GM13976 (cell line): ENCODE data around the gene TSHZ3.

ENCODE experiments used
- DNase-seq: peaks from one replicate; pipeline ENCODE4 v3.0.0; 2012; ENCODE audit warnings: low spot score
- in situ Hi-C: fragments of 300-500 bp; cut with MboI; formaldehyde crosslinking; loops from one replicate; pipeline ENCODE4 v1.12.0; 2022; ENCODE audit warnings: low sequenced_read_pairs, mixed read lengths, inconsistent platforms; ENCODE audit not compliant: unreplicated experiment
- TF ChIP-seq, protein P1 (sequence below): IDR thresholded peaks from 2 replicates; pipeline ENCODE4 v1.5.1; 2012; ENCODE audit warnings: borderline replicate concordance, mild to moderate bottlenecking; ENCODE audit not compliant: insufficient read depth; ENCODE audit errors: extremely low read depth, missing control alignments, control extremely low read depth

Gene TSHZ3

DNA sequence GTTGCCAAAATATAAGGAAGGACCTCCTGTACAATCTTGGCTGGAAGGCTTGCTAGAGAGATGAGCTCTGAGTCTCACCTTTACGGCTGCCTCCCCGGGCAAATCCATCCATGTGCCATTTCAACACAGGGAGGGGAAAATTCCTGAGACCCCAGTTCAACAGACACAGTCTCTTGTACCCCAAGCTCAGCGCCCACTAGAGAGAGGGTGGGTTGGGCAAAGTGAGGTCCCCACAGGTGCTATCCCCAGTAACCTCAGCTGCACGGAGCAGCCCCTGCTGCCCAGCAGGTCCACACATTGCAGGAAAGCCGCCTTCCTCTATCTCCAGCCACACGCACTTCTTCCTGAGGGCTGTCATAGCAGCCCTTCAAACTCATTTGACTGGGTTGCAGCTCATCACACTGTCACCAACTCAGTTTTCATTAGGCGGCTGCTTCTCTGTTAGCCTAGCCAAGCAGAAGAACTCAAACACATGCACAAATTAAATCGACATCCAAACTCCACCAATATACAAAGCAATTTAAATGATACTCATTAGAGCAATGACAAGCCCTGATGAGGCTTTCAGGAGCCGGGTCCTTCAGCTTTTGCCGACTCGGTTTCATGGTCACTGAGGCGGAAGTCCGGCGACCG lies 80.4 kb downstream of the TSHZ3 start:
- in situ Hi-C loops = no loop called here
- TF ChIP-seq, protein P1, sequence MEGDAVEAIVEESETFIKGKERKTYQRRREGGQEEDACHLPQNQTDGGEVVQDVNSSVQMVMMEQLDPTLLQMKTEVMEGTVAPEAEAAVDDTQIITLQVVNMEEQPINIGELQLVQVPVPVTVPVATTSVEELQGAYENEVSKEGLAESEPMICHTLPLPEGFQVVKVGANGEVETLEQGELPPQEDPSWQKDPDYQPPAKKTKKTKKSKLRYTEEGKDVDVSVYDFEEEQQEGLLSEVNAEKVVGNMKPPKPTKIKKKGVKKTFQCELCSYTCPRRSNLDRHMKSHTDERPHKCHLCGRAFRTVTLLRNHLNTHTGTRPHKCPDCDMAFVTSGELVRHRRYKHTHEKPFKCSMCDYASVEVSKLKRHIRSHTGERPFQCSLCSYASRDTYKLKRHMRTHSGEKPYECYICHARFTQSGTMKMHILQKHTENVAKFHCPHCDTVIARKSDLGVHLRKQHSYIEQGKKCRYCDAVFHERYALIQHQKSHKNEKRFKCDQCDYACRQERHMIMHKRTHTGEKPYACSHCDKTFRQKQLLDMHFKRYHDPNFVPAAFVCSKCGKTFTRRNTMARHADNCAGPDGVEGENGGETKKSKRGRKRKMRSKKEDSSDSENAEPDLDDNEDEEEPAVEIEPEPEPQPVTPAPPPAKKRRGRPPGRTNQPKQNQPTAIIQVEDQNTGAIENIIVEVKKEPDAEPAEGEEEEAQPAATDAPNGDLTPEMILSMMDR = no peak
- DNase-seq = no peak

DNA sequence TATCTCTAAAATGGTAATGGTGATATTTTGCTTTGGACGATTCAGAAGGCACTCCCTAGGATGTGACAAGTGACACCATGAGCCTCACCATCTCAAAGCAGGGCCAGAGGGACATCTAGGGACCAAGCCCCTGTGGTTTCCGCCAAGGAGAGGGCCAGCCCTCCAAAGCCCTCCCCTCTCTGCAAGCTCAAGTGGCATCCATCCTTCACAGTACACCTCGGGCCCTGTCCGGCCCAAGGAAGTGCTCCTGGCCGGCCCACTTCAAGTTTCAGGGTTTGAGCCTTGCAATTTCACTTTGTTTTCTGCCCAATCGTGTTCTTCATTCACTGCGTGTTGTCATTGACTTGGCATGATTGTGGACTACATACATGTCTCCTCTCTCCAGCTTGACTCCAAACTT lies 82.5 kb downstream of the TSHZ3 start:
- TF ChIP-seq, protein P1 = no peak
- in situ Hi-C loops = no loop called here
- DNase-seq = no peak

DNA sequence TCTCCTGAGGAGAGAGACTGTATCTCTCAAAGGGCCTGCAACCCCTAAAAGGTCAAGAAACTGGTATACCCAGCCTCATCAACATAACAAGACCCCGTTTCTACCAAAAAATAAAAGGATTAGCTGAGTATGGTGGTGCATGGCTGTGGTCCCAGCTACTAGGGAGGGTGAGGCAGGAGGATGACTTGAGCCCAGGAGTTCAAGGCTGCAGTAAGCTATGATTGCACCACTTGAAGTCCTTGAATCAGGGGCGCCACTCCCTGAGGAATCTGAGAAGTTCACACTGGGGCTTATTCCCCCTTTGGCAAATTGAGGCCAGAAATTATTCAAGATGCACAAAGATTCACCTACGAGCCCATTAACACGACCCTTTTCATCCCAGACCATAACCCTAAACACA lies 83.0 kb downstream of the TSHZ3 start:
- TF ChIP-seq, protein P1 = no peak
- in situ Hi-C loops = no loop called here
- DNase-seq = no peak

DNA sequence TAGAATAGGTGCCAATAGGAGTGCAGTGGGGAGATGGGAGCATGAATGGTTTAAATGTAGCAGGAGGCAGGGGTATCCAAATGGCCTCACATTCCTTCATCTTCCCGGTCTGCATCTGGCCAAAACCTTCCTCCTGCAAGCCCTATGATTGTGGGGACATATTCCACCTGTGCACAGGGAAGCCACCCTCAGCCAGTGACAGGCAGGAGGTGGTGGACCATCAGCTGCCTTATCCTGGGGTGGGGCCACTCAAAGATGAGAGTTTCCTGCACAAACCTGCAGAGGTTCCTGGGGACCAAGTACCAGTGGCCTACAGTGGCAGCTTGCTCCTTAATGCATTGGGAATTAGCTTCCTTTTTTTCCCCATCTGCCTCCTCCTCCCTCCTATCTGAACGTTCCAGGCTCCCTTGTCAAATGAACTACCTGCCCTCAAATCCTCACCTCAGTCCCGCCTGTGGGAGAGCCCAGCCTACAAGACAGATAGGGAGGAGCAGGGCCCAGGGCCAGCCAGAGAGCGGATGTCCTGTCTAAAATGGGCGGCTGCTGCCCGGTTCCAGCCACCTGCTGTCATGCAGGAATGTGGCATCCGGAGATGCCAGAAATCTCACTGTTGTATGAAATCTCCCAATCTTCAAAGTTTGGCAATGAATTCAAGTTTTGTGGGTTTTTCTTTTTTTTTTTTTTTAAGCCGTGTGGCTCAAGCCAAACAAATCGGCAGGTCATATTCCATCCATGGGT lies 85.0 kb downstream of the TSHZ3 start:
- DNase-seq = no peak
- in situ Hi-C loops = no loop called here
- TF ChIP-seq, protein P1 = no peak

DNA sequence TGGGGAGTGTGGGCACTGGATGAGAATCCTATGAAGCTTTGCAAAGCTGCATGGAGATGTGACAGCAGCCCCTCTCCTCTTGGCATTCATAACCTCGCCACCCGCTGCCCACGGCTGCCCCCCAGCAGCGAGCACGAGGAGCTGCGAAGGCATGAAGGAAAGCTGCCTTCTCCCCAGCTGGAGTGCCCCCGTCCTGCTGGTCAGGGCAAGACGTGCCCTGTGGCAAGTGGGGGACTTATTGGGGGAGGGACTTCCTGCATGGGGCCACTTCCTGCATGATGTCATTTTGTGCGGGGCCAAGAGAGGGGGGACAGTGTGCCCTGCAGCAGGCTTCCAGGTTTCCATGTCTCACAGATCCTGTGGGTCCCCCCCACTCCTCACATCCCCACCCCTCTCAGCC lies 85.9 kb downstream of the TSHZ3 start:
- DNase-seq = no peak
- in situ Hi-C loops = no loop called here
- TF ChIP-seq, protein P1 = no peak

DNA sequence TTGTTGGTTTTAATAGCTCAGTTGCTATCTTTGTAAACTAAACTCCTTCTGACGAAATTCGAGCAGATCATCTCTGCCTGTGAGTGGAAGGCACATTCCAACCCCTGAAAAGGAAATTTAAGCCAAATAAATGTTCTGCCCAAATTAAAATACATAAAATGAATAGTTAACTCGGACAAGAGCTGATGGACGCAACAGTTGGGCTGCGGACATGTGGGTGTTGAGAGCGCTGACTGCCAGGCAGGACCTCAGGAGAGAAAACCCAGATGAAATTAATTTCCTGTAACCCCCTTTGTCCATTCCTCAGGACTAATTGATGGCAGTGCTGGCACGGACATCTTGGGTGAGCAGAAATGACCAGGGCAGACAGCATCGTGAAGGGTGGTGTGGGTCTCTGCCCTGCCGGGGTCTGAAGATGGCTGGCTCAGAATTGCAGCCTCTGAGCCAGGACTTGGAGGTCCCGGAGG lies 86.5 kb downstream of the TSHZ3 start:
- TF ChIP-seq, protein P1 = no peak
- in situ Hi-C loops = no loop called here
- no peak for DNase-seq
